Measurements from ENCODE around the gene GOLT1B.

Gene GOLT1B

GRCh38 chr12:21507849-21508248 lies 6.3 kb downstream of the GOLT1B start:
- H3K4me3 ChIP-seq (ENCODE audit: low read depth, low read length): no peak overlapping the region
- TF ChIP-seq POLR2A (IDR thresholded peaks at IDR 0.05; ENCODE audit: extremely low read depth, insufficient read length): no peak
- no peak for TF ChIP-seq MAX (IDR thresholded peaks at IDR 0.05; ENCODE audit: low read depth, low read length)
- no peak for TF ChIP-seq CTCF (IDR thresholded peaks at IDR 0.05; ENCODE audit: low read depth, low read length)
- TF ChIP-seq MYC (IDR thresholded peaks at IDR 0.05; ENCODE audit: low read depth, low read length): no peak
- DNase-seq (ENCODE audit: low read depth): no peak

GRCh38 chr12:21509768-21510167 lies 8.2 kb downstream of the GOLT1B start:
- DNase-seq (ENCODE audit: low read depth): no peak

GRCh38 chr12:21516281-21516680 lies 14.7 kb downstream of the GOLT1B start:
- DNase-seq (ENCODE audit: low read depth): no peak
- TF ChIP-seq POLR2A (IDR thresholded peaks at IDR 0.05; ENCODE audit: extremely low read depth, insufficient read length) (no peak), MAX (IDR thresholded peaks at IDR 0.05; ENCODE audit: low read depth, low read length) (no peak), CTCF (IDR thresholded peaks at IDR 0.05; ENCODE audit: low read depth, low read length) (no peak), MYC (IDR thresholded peaks at IDR 0.05; ENCODE audit: low read depth, low read length) (no peak)
- no peak overlapping the region for H3K4me3 ChIP-seq (ENCODE audit: low read depth, low read length)

More at GRCh38 chr12:21509768-21510167, 8.2 kb downstream of the GOLT1B start:
- TF ChIP-seq POLR2A (IDR thresholded peaks at IDR 0.05; ENCODE audit: extremely low read depth, insufficient read length) (no peak), MAX (IDR thresholded peaks at IDR 0.05; ENCODE audit: low read depth, low read length) (no peak), MYC (IDR thresholded peaks at IDR 0.05; ENCODE audit: low read depth, low read length) (no peak), CTCF (IDR thresholded peaks at IDR 0.05; ENCODE audit: low read depth, low read length) (no peak)
- no peak overlapping the region for H3K4me3 ChIP-seq (ENCODE audit: low read depth, low read length)

- no peak overlapping the region for H3K4me3 ChIP-seq (ENCODE audit: low read depth, low read length)
- DNase-seq (ENCODE audit: low read depth): no peak
- TF ChIP-seq POLR2A (IDR thresholded peaks at IDR 0.05; ENCODE audit: extremely low read depth, insufficient read length): no peak
- no peak for TF ChIP-seq MYC (IDR thresholded peaks at IDR 0.05; ENCODE audit: low read depth, low read length)
- no peak for TF ChIP-seq CTCF (IDR thresholded peaks at IDR 0.05; ENCODE audit: low read depth, low read length)
- no peak for TF ChIP-seq MAX (IDR thresholded peaks at IDR 0.05; ENCODE audit: low read depth, low read length)
Observed at GRCh38 chr12:21518451-21518850, 16.9 kb downstream of the GOLT1B start.

- H3K4me3 ChIP-seq (ENCODE audit: low read depth, low read length): no peak overlapping the region
- no peak for DNase-seq (ENCODE audit: low read depth)
- TF ChIP-seq CTCF (IDR thresholded peaks at IDR 0.05; ENCODE audit: low read depth, low read length): no peak
- no peak for TF ChIP-seq MYC (IDR thresholded peaks at IDR 0.05; ENCODE audit: low read depth, low read length)
- no peak for TF ChIP-seq POLR2A (IDR thresholded peaks at IDR 0.05; ENCODE audit: extremely low read depth, insufficient read length)
- no peak for TF ChIP-seq MAX (IDR thresholded peaks at IDR 0.05; ENCODE audit: low read depth, low read length)
Observed at GRCh38 chr12:21521541-21521940, 20.0 kb downstream of the GOLT1B start.

GRCh38 chr12:21523148-21523547 lies 21.6 kb downstream of the GOLT1B start:
- TF ChIP-seq MAX (IDR thresholded peaks at IDR 0.05; ENCODE audit: low read depth, low read length): no peak
- TF ChIP-seq CTCF (IDR thresholded peaks at IDR 0.05; ENCODE audit: low read depth, low read length): no peak
- TF ChIP-seq POLR2A (IDR thresholded peaks at IDR 0.05; ENCODE audit: extremely low read depth, insufficient read length): no peak
- TF ChIP-seq MYC (IDR thresholded peaks at IDR 0.05; ENCODE audit: low read depth, low read length): no peak
- no peak for DNase-seq (ENCODE audit: low read depth)
- no peak overlapping the region for H3K4me3 ChIP-seq (ENCODE audit: low read depth, low read length)
